Measurements from ENCODE around the gene EPB42. TPM values are rescaled to one million over a fixed set of nuclear protein-coding genes. Genes with fewer than 3 reads are reported as not detected.

The EPB42 gene
- total and polyA plus RNA-seq, 2 experiments from 2014 or later, result not detected

DNA sequence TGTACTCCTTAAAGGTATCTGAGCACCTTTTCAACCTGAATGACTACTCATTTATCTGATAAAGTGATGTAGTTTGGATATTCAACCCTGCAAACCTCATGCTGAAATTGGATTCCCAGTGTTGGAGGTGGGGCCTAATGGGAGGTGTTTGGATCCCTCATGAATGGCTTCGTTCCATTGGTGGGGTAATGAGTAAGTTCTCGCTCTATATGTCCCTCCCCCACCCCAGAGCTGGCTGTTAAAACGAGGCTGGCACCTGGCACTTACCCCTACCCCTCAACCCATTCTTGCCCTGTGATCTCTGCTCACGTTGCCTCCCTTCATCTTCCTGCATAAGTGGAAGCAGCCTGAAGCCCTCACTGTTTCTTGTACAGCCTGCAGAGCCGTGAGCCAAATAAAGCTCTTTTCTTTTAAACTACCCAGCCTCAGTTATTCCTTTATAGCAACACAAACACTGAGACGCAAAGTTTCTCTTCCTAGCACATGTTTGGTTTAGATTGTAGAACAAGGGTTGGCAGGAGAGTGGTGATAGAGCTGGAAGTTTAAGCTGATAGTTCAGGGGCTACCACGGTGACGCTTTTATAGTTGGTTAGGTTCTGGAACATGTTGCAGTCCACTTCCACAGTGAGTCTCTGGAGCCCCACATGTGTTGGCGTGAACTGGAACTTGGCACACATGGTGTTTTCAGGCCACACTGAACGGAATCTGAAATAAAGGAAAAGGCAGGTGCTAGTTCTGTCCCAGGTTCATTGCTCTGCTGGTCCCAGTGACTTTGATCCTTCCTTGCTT lies 23.9 kb downstream of the EPB42 start:
- Histone ChIP-seq H3K4me3 (no peak overlapping the region), H3K4me1 (ENCODE audit: insufficient read depth) (no peaks in the 10 kb centered on the region), H3K79me2 (replicated peaks; ENCODE audit: insufficient read depth) (no peaks in the 10 kb centered on the region), H3K27ac (ENCODE audit: low read depth) (no peak overlapping the region), H3K4me2 (no peak overlapping the region), H4K20me1 (replicated peaks; ENCODE audit: insufficient read depth) (no peaks in the 10 kb centered on the region), H2AFZ (no peak overlapping the region), H3F3A (replicated peaks; ENCODE audit: low read depth) (no peaks in the 10 kb centered on the region), H3K9me2 (ENCODE audit: insufficient read depth) (no peaks in the 10 kb centered on the region), H3K36me3 (ENCODE audit: insufficient read depth) (0 out of 2 replicates have a peak, but pooled peaks cover 3% of the 10 kb centered on the region), H3K27me3 (ENCODE audit: insufficient read depth) (no peaks in the 10 kb centered on the region)
- ATAC-seq (no peak; the same call in 2 of the 3 replicates), DNase-seq (ENCODE audit: low spot score) (no peak)
- peaks cover 16% of the 10 kb centered on the region for H3K36me3 Mint-ChIP-seq (ENCODE audit: low read depth)
- no peaks in the 10 kb centered on the region for H3K27me3 Mint-ChIP-seq (ENCODE audit: insufficient read depth, low read depth, poor library complexity)
- H3K27ac Mint-ChIP-seq, result no peak overlapping the region
- H3K4me3 Mint-ChIP-seq, result no peak overlapping the region
- H3K9me3 Mint-ChIP-seq, result peaks cover 7% of the 10 kb centered on the region; the same call in 2 of the 3 replicates
- no peaks in the 10 kb centered on the region; the same call in 2 of the 3 replicates for H3K4me1 Mint-ChIP-seq
- TF ChIP-seq POLR2AphosphoS5 (IDR thresholded peaks at IDR 0.05; ENCODE audit: low read depth), result no peak
- TF ChIP-seq, protein P1, sequence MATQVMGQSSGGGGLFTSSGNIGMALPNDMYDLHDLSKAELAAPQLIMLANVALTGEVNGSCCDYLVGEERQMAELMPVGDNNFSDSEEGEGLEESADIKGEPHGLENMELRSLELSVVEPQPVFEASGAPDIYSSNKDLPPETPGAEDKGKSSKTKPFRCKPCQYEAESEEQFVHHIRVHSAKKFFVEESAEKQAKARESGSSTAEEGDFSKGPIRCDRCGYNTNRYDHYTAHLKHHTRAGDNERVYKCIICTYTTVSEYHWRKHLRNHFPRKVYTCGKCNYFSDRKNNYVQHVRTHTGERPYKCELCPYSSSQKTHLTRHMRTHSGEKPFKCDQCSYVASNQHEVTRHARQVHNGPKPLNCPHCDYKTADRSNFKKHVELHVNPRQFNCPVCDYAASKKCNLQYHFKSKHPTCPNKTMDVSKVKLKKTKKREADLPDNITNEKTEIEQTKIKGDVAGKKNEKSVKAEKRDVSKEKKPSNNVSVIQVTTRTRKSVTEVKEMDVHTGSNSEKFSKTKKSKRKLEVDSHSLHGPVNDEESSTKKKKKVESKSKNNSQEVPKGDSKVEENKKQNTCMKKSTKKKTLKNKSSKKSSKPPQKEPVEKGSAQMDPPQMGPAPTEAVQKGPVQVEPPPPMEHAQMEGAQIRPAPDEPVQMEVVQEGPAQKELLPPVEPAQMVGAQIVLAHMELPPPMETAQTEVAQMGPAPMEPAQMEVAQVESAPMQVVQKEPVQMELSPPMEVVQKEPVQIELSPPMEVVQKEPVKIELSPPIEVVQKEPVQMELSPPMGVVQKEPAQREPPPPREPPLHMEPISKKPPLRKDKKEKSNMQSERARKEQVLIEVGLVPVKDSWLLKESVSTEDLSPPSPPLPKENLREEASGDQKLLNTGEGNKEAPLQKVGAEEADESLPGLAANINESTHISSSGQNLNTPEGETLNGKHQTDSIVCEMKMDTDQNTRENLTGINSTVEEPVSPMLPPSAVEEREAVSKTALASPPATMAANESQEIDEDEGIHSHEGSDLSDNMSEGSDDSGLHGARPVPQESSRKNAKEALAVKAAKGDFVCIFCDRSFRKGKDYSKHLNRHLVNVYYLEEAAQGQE (IDR thresholded peaks at IDR 0.05; ENCODE audit: unreplicated experiment), result no peak
- TF ChIP-seq ZNF331 (CRISPR knock-in tag; IDR thresholded peaks at IDR 0.05; ENCODE audit: low read depth), result no peak
- TF ChIP-seq, protein P2, sequence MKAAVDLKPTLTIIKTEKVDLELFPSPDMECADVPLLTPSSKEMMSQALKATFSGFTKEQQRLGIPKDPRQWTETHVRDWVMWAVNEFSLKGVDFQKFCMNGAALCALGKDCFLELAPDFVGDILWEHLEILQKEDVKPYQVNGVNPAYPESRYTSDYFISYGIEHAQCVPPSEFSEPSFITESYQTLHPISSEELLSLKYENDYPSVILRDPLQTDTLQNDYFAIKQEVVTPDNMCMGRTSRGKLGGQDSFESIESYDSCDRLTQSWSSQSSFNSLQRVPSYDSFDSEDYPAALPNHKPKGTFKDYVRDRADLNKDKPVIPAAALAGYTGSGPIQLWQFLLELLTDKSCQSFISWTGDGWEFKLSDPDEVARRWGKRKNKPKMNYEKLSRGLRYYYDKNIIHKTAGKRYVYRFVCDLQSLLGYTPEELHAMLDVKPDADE (IDR thresholded peaks at IDR 0.05), result no peak
- TF ChIP-seq, protein P3, sequence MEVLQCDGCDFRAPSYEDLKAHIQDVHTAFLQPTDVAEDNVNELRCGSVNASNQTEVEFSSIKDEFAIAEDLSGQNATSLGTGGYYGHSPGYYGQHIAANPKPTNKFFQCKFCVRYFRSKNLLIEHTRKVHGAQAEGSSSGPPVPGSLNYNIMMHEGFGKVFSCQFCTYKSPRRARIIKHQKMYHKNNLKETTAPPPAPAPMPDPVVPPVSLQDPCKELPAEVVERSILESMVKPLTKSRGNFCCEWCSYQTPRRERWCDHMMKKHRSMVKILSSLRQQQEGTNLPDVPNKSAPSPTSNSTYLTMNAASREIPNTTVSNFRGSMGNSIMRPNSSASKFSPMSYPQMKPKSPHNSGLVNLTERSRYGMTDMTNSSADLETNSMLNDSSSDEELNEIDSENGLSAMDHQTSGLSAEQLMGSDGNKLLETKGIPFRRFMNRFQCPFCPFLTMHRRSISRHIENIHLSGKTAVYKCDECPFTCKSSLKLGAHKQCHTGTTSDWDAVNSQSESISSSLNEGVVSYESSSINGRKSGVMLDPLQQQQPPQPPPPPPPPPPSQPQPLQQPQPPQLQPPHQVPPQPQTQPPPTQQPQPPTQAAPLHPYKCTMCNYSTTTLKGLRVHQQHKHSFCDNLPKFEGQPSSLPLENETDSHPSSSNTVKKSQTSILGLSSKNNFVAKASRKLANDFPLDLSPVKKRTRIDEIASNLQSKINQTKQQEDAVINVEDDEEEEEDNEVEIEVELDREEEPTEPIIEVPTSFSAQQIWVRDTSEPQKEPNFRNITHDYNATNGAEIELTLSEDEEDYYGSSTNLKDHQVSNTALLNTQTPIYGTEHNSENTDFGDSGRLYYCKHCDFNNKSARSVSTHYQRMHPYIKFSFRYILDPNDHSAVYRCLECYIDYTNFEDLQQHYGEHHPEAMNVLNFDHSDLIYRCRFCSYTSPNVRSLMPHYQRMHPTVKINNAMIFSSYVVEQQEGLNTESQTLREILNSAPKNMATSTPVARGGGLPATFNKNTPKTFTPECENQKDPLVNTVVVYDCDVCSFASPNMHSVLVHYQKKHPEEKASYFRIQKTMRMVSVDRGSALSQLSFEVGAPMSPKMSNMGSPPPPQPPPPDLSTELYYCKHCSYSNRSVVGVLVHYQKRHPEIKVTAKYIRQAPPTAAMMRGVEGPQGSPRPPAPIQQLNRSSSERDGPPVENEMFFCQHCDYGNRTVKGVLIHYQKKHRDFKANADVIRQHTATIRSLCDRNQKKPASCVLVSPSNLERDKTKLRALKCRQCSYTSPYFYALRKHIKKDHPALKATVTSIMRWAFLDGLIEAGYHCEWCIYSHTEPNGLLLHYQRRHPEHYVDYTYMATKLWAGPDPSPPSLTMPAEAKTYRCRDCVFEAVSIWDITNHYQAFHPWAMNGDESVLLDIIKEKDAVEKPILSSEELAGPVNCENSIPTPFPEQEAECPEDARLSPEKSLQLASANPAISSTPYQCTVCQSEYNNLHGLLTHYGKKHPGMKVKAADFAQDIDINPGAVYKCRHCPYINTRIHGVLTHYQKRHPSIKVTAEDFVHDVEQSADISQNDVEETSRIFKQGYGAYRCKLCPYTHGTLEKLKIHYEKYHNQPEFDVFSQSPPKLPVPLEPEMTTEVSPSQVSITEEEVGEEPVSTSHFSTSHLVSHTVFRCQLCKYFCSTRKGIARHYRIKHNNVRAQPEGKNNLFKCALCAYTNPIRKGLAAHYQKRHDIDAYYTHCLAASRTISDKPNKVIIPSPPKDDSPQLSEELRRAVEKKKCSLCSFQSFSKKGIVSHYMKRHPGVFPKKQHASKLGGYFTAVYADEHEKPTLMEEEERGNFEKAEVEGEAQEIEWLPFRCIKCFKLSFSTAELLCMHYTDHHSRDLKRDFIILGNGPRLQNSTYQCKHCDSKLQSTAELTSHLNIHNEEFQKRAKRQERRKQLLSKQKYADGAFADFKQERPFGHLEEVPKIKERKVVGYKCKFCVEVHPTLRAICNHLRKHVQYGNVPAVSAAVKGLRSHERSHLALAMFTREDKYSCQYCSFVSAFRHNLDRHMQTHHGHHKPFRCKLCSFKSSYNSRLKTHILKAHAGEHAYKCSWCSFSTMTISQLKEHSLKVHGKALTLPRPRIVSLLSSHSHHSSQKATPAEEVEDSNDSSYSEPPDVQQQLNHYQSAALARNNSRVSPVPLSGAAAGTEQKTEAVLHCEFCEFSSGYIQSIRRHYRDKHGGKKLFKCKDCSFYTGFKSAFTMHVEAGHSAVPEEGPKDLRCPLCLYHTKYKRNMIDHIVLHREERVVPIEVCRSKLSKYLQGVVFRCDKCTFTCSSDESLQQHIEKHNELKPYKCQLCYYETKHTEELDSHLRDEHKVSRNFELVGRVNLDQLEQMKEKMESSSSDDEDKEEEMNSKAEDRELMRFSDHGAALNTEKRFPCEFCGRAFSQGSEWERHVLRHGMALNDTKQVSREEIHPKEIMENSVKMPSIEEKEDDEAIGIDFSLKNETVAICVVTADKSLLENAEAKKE (CRISPR knock-in tag; IDR thresholded peaks at IDR 0.05), result no peak
- no peak for TF ChIP-seq JUNB (IDR thresholded peaks at IDR 0.05; ENCODE audit: unreplicated experiment)
